ENCODE results near the gene SART1.

GRCh38 chr11:65925397-65925796 is 36.1 kb upstream of the SART1 start:
- no peak for TF ChIP-seq CTCF (IDR thresholded peaks at IDR 0.05)
- TF ChIP-seq POLR2A (IDR thresholded peaks at IDR 0.05) = no peak
- no peak for TF ChIP-seq EP300 (IDR thresholded peaks at IDR 0.05)

Data from tibial nerve (tissue), 4 donors.